ENCODE measurements around the gene POLR3H.

POLR3H gene

DNA sequence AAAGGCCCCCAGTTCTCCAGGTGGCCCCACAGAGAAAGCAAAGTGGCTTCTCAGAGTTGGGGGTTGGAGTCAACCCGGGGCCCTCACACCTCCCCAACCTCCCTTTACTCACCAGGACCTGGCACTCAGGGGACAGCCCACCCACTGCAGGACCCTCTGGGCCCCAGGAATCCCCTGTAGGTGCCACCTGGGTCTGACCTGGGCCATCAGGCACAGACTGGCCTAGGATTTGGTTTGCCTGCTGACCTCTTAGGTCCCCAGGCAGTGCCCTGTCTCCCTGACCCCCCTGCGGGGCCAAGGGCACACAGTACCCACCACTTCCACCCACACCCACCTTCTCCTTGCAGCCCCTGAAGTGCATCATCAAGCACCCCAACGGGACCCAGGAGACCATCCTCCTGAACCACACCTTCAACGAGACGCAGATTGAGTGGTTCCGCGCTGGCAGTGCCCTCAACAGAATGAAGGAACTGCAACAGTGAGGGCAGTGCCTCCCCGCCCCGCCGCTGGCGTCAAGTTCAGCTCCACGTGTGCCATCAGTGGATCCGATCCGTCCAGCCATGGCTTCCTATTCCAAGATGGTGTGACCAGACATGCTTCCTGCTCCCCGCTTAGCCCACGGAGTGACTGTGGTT lies 16.0 kb downstream of the POLR3H start:
- TF ChIP-seq RAD21 (IDR thresholded peaks at IDR 0.05; ENCODE audit: low read depth) (no peak), CREB1 (IDR thresholded peaks at IDR 0.05; ENCODE audit: low read depth) (no peak), MAX (IDR thresholded peaks at IDR 0.05) (no peak), CEBPB (IDR thresholded peaks at IDR 0.05) (no peak), NFIC (IDR thresholded peaks at IDR 0.05) (no peak), ZBTB7A (IDR thresholded peaks at IDR 0.05; ENCODE audit: low read depth) (no peak), USF1 (IDR thresholded peaks at IDR 0.05) (no peak), REST (IDR thresholded peaks at IDR 0.05; ENCODE audit: low read depth) (no peak), FOXM1 (IDR thresholded peaks at IDR 0.05; ENCODE audit: borderline replicate concordance, low read depth) (no peak), EP300 (IDR thresholded peaks at IDR 0.05; ENCODE audit: borderline replicate concordance) (no peak), EGR1 (IDR thresholded peaks at IDR 0.05) (no peak), YY1 (IDR thresholded peaks at IDR 0.05; ENCODE audit: low read depth) (no peak), TEAD4 (IDR thresholded peaks at IDR 0.05) (no peak), TAF1 (IDR thresholded peaks at IDR 0.05; ENCODE audit: low read depth) (no peak), TCF12 (IDR thresholded peaks at IDR 0.05; ENCODE audit: low read depth) (no peak)

DNA sequence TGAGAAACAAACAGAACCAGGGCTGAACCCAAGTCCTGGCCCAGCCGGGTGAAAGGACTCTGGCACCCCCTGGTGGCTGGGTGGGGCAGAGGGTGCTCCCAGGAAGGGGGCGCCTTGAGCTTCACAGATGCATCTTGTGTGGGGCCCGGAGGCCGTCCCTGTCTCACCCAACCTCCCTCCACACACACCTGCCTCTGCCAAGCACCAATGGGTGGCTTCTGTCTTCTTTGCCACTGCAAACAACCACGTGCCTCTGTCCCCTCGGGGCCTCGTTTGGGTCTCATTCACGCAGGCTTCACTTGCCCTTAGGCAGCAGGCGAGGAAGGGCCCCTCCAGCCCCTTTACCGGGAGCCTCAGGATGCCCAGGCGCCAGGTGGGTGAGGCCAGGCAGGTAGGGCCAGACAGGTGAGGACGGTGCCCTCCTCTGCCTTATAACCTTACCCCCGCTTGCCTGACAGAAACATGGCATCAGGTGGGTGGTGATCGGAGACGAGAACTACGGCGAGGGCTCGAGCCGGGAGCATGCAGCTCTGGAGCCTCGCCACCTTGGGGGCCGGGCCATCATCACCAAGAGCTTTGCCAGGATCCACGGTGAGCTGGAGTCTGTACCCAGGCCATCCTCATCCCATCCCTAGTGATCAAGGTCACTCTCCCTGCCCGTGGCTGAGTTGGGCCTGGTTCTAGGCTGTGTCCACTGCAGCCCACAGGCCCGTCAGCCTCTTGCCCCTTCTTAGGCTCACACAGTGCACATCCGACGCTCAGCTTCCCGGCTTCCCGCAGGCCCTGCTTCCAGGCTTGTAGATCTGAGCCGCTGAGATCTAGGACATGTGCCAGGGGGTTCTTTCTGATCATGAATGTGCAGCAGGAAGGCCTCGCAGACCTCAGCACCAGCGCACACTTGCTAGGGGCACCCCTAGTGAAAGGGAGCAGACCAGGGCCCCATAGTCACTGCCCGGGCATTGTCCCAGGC lies 17.2 kb downstream of the POLR3H start:
- TF ChIP-seq RAD21 (IDR thresholded peaks at IDR 0.05; ENCODE audit: low read depth) (peak; percentile 50), MAX (IDR thresholded peaks at IDR 0.05) (no peak)

- TF ChIP-seq USF1 (IDR thresholded peaks at IDR 0.05), result no peak
- no peak for TF ChIP-seq EGR1 (IDR thresholded peaks at IDR 0.05)
- no peak for TF ChIP-seq RAD21 (IDR thresholded peaks at IDR 0.05; ENCODE audit: low read depth)
- TF ChIP-seq YY1 (IDR thresholded peaks at IDR 0.05; ENCODE audit: low read depth), result no peak
- TF ChIP-seq MAX (IDR thresholded peaks at IDR 0.05), result no peak
- TF ChIP-seq TCF12 (IDR thresholded peaks at IDR 0.05; ENCODE audit: low read depth), result no peak
- no peak for TF ChIP-seq ZBTB7A (IDR thresholded peaks at IDR 0.05; ENCODE audit: low read depth)
- no peak for TF ChIP-seq NFIC (IDR thresholded peaks at IDR 0.05)
- TF ChIP-seq EP300 (IDR thresholded peaks at IDR 0.05; ENCODE audit: borderline replicate concordance), result no peak
- no peak for TF ChIP-seq REST (IDR thresholded peaks at IDR 0.05; ENCODE audit: low read depth)
- no peak for TF ChIP-seq CEBPB (IDR thresholded peaks at IDR 0.05)
- TF ChIP-seq FOXM1 (IDR thresholded peaks at IDR 0.05; ENCODE audit: borderline replicate concordance, low read depth), result no peak
- TF ChIP-seq TAF1 (IDR thresholded peaks at IDR 0.05; ENCODE audit: low read depth), result no peak
- no peak for TF ChIP-seq CREB1 (IDR thresholded peaks at IDR 0.05; ENCODE audit: low read depth)
- no peak; the same call in 1 of the 2 replicates for TF ChIP-seq TEAD4 (IDR thresholded peaks at IDR 0.05)
Measured at GRCh38 chr22:41526226-41526829, 17.9 kb downstream of the POLR3H start.

GRCh38 chr22:41525450-41526225 lies 18.6 kb downstream of the POLR3H start:
- TF ChIP-seq EGR1 (IDR thresholded peaks at IDR 0.05), result no peak
- TF ChIP-seq RAD21 (IDR thresholded peaks at IDR 0.05; ENCODE audit: low read depth), result no peak
- no peak for TF ChIP-seq NFIC (IDR thresholded peaks at IDR 0.05)
- no peak for TF ChIP-seq USF1 (IDR thresholded peaks at IDR 0.05)
- TF ChIP-seq REST (IDR thresholded peaks at IDR 0.05; ENCODE audit: low read depth), result no peak
- TF ChIP-seq FOXM1 (IDR thresholded peaks at IDR 0.05; ENCODE audit: borderline replicate concordance, low read depth), result no peak
- no peak for TF ChIP-seq TAF1 (IDR thresholded peaks at IDR 0.05; ENCODE audit: low read depth)
- TF ChIP-seq EP300 (IDR thresholded peaks at IDR 0.05; ENCODE audit: borderline replicate concordance), result no peak
- no peak for TF ChIP-seq MAX (IDR thresholded peaks at IDR 0.05)
- no peak for TF ChIP-seq CEBPB (IDR thresholded peaks at IDR 0.05)
- no peak for TF ChIP-seq TEAD4 (IDR thresholded peaks at IDR 0.05)
